HG03064 (cell line): ENCODE results near the gene SPAG7.

Source experiments
- ATAC-seq: cut with Tn5 transposase; IDR thresholded peaks from one replicate; pipeline ENCODE4 v1.9.1; 2021; ENCODE audit warnings: low read depth; ENCODE audit not compliant: unreplicated experiment

The SPAG7 gene

GRCh38 chr17:4978726-4979125, 11.1 kb upstream of the SPAG7 start:
- no peak for ATAC-seq

DNA sequence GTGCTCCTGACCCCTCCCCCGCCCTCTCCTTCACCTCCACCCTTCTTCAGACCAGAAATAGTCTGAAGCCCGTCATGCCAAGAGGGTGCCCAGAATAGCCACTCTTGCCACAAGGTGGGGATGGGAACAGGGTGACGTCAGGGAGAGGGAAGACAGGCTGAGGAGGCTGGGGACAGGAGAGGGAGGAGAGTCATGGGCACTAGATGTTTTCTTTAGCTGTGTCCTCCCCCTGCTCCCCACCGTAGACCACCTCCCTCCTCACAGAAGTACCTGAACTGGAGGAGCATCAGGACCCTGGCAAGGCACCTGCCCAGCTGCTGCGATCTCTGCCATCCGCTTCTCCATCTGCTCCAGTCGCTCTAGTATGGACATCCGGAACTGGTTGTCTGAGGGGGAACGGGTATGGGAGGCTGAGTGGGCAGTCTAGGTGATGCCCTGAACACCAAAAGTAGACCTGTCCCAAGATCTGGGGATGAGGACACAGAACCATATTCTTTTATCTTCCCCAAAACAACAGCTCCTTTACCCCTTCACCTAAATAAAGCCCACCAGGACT, 6.6 kb upstream of the SPAG7 start:
- ATAC-seq = no peak

DNA sequence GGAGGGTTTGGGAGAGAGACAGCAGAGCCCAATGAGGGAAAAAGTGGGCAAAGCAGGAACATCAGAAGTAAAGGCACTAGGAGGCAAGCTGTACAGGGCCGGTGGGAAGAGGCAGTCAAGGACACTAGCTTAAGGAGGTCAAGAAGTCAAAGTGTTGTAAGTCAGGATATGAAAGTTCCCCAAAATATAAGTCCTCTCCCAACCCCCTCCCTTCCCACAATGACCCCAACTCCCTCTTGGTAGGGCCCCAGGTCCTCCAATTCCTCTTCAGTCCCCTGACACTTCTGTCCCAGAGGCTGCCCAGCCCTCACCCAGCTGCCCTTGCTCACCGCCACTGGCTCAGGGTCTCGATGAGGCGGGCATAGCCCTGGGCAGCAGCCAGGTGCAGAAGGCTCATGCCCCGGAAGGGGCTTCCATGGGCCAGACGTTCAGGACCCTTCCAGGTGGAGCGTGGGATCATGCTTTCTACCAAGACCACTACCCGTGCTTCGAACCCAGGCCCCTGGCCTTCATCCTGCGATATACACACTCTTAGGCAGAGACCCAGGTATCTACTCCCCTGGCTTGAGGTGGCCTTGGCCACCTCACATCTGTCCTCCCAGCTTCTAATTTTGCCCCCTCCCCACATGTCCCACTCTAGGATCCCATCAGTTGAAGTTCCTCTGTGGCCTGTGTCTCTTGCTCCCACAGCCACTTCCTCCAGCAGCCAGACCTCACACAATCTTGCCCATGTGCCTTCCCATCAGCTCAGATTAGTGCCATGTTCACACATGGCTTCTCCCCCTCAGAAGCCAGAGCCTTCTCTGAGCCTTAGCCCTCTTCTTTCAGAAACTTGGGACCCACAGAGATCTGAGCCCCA, 5.9 kb upstream of the SPAG7 start:
- ATAC-seq = no peak

GRCh38 chr17:4972752-4973151, 5.1 kb upstream of the SPAG7 start:
- no peak for ATAC-seq

DNA sequence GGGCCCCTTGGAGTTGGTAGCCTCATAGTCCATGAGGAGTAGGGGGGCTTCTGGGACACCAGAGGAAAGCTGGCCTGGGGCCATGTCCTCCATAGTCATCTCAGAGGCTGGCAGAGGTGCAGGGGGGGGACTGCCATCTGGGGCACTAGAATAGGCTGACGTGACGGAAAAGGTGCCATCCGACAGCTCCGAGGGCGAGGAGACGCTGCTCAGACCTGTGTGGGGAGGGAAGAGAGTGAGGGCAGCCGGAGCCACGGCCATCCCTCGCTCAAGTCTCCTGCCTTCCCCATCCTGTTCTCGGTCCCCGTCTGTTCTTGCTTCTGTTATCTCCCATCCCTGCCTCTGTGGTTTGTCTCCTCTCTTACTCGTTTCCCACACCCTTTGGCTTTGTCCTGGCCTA, 4.7 kb upstream of the SPAG7 start:
- no peak for ATAC-seq

DNA sequence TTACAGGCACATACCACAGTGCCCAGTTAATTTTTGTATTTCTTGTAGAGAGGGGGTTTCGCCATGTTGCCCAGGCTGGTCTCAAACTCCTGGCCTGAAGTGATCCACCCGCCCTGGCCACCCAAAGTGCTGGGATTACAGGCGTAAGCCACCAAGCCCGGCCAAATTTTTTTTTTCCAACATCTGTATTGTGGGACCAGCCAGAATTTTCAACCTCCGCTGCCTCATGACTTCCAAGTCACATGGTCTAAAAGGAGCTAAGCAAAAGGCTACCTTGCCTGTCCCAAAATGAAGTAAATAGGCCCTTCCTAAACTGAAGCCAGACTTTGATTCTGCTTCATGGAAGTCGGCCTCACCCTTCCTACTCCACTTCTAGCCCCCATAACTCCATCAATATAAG, 4.2 kb upstream of the SPAG7 start:
- ATAC-seq = no peak

DNA sequence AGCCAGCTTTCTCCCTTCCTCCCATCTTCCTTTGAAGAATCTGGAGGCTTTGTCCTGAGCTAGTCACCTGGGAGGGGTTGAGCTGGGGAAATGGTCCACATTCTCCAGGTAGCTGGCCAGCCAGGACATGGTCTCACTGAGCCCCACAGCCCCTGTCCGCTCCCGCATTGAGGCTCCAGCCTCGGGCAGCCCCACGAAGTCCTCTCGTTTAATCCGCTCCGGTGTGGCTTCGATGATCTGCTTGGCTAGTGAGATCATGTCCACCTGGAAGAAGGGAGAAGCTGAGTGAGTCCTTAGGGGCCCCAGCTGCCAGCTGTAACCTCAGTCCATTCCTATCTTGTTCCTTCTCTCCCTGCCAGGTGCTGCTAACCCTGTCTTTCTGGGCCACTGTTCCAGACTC, 2.7 kb upstream of the SPAG7 start:
- no peak for ATAC-seq

GRCh38 chr17:4969551-4970173, 2.0 kb upstream of the SPAG7 start:
- no peak for ATAC-seq

- ATAC-seq = no peak
These were observed 1.5 kb upstream of the SPAG7 start for GRCh38 chr17:4969047-4969550.

DNA sequence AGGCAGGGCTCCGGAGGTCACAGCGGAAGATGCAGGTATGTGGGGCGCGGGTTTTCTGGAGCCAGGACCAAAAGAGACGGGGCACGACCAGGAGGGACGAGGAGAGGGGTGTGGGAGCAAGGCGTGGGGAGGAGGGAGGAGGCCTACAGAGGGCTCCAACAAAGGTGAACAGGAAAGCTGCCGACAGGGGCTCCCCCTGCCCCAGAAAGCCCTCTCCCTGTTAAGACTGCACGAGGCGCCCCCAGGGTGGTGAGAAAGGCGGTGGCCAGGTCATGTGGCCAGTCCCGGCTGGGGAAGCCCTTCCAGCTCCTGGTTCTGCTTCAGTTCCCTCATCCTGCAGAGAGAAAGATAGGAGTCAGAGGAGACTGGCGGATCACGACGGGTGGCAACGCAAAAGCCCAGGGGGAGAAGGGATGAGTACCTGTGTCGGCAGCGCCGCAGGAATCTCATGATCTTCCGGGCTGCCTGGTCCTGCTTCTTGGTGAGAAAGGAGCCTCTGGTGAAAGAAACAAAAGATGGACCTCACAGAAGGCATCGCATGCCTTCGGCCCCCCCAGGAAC, 949 bp upstream of the SPAG7 start:
- no peak for ATAC-seq

- ATAC-seq = peak; percentile 74
These were observed 626 bp downstream of the SPAG7 start for GRCh38 chr17:4966844-4967538.

DNA sequence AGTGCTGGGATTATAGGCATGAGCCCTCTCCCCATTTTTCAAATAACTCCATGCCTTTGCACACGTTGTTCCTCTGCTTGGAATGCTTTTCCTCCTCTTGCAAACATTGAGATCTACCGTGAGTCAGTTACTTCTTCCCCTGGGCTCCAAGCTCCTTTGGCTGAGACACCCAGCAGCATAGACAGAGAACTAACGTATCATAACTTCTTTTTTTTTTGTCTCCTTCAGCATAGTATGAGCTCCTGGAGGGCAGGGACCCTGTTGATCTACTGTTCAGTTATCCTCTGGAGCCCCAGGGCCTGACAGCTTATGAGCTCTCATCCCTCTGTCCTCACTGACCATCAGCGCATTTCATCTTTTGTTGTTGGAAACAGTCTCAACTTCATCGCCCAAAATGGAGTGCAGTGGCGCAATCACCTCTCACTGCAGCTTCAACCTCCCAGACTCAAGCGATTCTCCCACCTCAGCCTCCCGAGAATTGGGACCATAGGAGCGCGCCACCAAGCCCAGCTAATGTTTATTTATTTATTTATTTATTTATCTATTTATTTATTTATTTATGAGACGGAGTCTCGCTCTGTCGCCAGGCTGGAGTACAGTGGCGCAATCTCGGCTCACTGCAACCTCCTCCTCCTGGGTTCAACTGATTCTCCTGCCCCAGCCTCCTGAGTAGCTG, 2.2 kb downstream of the SPAG7 start:
- no peak for ATAC-seq

DNA sequence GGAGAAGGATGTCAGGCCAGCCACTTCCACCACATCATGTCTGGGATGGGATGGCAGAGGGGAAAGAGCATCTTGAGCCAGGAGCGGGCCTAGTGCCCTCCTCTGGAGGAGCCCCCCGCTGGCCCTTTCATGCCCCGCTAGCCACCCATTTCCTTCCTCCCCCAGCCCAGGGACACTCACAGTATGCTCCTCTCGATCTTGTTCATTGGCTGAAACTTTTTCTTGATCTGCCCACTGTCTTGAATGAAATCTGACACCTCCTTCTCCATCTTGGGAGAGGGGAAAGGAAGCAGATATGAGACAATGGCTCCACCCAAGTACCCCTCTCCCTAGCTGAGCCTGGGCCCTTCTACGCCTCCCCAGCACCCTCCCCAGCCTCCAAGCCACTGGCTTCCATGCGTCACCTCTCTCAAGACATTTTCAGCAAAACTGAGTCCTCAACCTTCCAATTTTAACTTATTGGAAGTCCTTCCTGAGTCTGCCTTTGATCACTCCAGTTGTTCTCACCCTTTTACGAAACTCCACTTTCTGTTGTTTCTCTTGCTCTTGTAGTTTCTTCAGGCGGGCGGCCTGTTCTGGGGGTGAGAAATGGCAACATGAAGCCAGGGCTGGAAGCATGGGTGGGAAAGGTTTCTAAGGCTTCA, 7.2 kb downstream of the SPAG7 start:
- no peak for ATAC-seq

DNA sequence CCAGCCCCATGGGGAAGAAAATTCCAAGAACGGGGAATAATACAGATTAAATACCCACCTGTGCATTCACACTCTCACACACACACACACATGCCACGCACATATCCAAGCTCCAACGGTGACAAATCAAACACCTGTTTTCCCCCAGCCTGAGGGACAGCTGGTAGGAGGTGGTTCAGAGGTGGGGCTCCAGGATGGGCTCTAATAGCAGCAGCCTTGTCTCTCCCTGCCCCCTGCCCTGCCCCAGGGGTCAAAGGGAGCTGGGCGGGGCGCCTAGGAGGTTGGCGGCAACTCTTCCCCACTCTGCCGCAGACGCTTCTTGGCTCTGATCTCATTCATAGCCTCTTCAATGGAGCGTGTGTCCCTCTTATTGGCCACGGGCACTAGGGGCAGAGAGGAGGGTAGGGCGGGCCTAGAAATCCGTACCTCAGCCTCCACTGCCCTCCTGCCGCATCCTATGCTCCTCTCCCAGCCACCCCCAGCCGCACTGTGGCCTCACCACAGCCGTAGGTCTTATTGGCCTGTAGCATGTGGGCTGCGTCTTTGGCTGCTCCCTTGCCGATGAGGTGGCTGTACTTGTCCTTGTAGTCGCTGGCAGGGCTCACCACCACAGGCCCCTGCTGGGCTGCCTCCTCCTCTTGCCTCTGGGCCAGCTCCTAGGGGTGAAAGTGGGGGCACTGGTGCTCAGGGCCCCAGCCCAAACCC, 8.2 kb downstream of the SPAG7 start:
- ATAC-seq = no peak

GRCh38 chr17:4958102-4958501, 9.5 kb downstream of the SPAG7 start:
- no peak for ATAC-seq

- ATAC-seq = no peak
These were observed 11.0 kb downstream of the SPAG7 start for GRCh38 chr17:4956493-4957061.

DNA sequence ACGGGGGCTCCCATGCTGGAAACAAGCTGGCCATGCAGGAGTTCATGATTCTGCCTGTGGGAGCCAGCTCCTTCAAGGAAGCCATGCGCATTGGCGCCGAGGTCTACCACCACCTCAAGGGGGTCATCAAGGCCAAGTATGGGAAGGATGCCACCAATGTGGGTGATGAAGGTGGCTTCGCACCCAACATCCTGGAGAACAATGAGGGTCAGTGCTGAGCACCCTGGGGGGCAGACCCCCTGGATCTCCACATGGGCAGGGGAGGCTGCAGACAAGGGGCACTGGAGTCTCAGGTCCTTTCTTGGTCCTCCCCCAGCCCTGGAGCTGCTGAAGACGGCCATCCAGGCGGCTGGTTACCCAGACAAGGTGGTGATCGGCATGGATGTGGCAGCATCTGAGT, 12.5 kb downstream of the SPAG7 start:
- no peak for ATAC-seq

DNA sequence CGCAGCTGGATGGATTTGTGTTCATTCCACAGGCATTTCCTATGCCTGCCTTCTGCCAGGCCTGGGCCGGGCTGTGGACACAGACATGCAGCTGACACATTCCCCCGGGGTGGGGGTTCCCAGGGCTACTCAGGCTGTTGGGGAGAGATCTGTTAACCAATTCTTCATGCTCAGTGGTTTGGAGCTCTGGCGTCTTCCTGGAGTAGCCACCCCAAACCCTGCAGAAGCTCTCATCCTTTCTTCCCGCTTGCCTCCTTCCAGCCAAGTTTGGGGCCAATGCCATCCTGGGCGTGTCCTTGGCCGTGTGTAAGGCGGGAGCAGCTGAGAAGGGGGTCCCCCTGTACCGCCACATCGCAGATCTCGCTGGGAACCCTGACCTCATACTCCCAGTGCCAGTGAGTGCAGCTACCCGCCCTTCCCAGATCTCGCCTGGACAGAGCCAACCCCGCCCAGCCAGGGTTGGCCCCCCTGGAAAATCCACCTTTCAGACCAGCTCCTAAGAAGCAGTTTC, 14.1 kb downstream of the SPAG7 start:
- no peak for ATAC-seq

DNA sequence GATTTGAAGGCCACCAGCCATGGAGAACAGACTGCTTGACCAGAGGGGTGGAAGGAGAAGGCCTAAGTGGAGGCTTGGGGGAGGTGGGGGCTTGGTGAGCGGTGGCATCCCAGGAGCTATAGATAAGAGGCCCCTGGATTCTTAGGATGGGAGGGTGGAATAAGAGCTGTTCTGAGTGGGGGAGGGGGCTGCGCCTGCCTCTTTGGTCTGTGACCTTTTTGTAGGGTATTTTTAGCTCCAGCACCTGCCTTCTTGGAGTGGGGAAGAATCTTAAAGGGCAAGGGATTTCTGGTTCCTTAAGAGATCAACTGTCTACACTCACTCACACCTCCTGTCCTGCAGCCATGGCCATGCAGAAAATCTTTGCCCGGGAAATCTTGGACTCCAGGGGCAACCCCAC, 16.1 kb downstream of the SPAG7 start:
- no peak for ATAC-seq
